ENCODE results near the gene NEIL1.
A peak's percentile ranks its signal among the peaks of the same experiment; 100 is the strongest.
"Not testable (repeated sequence)": the region's sequence is repeated elsewhere in the genome, so short reads cannot be mapped to it uniquely, and the experiment has no call there.

NEIL1 gene

DNA sequence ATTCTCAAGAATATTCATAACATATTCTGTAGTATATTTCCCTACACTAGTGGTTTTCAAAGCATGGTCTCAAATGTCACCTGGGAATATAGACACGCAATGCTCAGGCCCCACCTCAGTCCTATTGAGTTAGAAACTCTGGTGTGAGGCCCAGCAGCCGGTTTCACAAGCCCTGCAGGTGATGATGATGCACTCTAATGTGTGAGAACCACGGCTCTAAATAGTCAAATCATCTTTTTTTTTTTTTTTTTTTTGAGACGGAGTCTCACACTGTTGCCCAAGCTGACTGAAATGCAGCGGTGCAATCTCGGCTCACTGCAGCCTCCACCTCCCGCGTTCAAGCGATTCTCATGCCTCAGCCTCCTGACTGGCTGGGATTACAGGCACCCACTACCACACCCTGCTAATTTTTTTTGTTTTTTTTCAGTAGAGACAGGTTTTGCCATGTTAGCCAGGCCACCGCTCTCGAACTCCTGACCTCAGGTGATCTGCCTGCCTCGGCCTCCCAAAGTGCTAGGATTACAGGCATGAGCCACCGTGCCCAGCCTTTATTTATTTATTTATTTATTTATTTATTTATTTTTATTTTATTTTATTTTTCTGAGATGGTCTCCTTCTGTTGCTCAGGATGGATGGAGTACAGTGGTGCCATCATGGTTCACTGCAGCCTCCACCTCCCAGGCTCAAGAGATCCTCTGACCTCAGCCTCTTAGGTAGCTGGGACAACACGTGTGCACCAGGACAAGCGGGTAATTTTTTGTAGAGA lies 13.0 kb upstream of the NEIL1 start:
- DNase-seq (ENCODE audit: low read depth, low spot score): not testable (repeated sequence)

DNA sequence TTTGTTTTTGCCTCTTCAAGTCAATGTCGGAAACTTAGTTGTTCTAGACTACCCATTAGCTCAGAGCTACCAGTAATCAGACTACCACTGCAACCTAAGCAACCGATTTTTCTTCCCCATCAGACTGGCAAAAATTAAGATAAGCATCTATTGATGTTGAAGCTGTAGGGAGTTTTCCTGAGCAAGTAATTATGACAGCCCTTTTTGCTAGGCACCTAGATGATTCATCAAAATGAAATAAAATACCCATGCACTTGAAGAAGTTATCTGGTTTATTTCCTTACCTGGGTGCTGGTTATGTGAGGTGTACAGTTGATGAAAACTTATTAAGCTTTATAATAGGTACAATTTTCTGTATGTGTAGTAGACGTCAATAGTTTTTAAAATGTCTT lies 11.5 kb upstream of the NEIL1 start:
- no peak for DNase-seq (ENCODE audit: low read depth, low spot score)

GRCh38 chr15:75335705-75336355 lies 11.0 kb upstream of the NEIL1 start, which contains the start of gene COMMD4:
COMMD4 (plus strand) TSS chr15:75336063; CDS start chr15:75336090, 27 bp downstream.
- peak; percentile 75 for DNase-seq (ENCODE audit: low read depth, low spot score)

DNA sequence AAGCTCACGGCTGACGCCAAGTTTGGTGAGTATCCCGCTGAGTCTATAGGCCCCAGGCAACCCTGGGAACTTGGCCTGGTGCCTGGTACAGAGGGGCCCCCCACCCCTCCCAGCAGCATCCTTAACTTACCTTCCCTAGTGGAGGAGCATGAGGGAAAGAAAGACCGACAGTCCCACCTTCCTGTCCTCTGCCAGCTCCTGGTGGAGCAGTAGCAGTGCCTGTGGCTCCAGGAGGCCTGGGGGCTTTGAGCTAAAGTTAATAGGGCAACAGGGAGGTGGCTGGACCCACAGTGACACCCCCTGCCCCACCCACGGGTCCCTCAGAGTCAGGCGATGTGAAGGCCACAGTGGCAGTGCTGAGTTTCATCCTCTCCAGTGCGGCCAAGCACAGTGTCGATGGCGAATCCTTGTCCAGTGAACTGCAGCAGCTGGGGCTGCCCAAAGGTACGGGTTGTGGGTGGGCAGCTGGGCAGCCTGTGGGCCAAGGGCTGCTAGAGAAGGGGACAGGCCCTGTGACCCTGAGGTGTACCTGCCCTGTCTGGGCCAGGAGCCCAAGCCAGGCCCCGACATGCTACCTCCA lies 8.1 kb upstream of the NEIL1 start:
- no peak for DNase-seq (ENCODE audit: low read depth, low spot score)

GRCh38 chr15:75339531-75340240 lies 7.2 kb upstream of the NEIL1 start:
- no peak for DNase-seq (ENCODE audit: low read depth, low spot score)

GRCh38 chr15:75342221-75342620 lies 4.6 kb upstream of the NEIL1 start:
- DNase-seq (ENCODE audit: low read depth, low spot score): no peak

- not testable (repeated sequence) for DNase-seq (ENCODE audit: low read depth, low spot score)
Observed at GRCh38 chr15:75343953-75344352, 2.9 kb upstream of the NEIL1 start.

GRCh38 chr15:75347222-75348033 lies 589 bp downstream of the NEIL1 start:
- no peak for DNase-seq (ENCODE audit: low read depth, low spot score)

- no peak for DNase-seq (ENCODE audit: low read depth, low spot score)
Observed at GRCh38 chr15:75348034-75348561, 1.3 kb downstream of the NEIL1 start.

DNA sequence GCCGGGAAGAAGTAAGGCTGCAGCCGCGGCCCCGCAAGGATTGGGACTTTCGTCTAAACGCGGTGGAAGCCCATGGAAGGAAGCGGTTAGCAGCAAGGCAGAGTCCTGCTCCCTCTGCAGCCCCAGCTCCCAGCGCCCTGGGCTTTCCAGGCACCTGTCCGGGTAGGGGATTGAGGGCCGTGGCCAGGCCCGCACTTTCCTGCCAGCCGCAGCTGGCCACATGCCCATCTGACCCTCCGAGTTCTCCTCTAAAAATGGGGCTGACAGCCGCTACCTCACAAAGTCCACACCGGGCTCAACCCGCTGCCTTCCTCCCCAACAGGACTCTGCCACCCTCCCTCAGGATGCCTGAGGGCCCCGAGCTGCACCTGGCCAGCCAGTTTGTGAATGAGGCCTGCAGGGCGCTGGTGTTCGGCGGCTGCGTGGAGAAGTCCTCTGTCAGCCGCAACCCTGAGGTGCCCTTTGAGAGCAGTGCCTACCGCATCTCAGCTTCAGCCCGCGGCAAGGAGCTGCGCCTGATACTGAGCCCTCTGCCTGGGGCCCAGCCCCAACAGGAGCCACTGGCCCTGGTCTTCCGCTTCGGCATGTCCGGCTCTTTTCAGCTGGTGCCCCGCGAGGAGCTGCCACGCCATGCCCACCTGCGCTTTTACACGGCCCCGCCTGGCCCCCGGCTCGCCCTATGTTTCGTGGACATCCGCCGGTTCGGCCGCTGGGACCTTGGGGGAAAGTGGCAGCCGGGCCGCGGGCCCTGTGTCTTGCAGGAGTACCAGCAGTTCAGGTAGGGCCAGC lies 1.9 kb downstream of the NEIL1 start:
- no peak for DNase-seq (ENCODE audit: low read depth, low spot score)

- not testable (repeated sequence) for DNase-seq (ENCODE audit: low read depth, low spot score)
Observed at GRCh38 chr15:75349351-75349669, 2.5 kb downstream of the NEIL1 start.

GRCh38 chr15:75349851-75350588 lies 3.2 kb downstream of the NEIL1 start:
- DNase-seq (ENCODE audit: low read depth, low spot score): no peak

GRCh38 chr15:75350601-75351361 lies 3.9 kb downstream of the NEIL1 start:
- no peak for DNase-seq (ENCODE audit: low read depth, low spot score)

DNA sequence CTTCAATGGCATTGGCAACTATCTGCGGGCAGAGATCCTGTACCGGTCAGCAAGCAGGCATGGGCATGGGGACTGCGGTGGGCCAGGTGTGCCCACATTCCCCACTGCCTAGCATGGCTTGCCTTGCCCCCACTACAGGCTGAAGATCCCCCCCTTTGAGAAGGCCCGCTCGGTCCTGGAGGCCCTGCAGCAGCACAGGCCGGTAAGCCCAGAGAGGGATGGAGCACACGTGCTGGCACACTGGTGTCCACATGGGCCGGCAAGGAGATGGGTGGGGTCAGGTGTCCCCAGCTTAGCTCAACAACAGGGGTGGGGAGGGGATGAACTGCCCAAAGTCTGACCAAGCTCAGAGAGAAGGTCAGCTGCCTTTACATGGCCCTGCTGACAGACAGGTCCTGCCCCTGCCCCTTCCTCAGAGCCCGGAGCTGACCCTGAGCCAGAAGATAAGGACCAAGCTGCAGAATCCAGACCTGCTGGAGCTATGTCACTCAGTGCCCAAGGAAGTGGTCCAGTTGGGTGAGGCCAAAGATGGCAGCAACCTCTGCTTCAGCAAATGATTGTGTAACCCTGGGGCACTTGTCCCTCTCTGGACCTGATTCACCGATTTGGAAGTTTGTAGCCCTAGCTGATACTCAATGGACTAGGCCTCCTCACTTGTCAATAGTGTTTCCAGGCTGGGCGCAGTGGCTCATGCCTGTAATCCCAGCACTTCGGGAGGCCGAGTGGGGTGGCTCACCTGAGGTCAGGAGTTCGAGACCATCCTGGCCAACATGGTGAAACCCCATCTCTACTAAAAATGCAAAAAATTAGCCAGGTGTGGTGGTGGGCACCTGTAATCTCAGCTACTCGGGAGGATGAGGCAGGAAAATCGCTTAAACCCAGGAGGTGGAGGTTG lies 5.6 kb downstream of the NEIL1 start:
- DNase-seq (ENCODE audit: low read depth, low spot score): no peak

- DNase-seq (ENCODE audit: low read depth, low spot score): no peak
Observed at GRCh38 chr15:75353604-75354003, 6.8 kb downstream of the NEIL1 start.

DNA sequence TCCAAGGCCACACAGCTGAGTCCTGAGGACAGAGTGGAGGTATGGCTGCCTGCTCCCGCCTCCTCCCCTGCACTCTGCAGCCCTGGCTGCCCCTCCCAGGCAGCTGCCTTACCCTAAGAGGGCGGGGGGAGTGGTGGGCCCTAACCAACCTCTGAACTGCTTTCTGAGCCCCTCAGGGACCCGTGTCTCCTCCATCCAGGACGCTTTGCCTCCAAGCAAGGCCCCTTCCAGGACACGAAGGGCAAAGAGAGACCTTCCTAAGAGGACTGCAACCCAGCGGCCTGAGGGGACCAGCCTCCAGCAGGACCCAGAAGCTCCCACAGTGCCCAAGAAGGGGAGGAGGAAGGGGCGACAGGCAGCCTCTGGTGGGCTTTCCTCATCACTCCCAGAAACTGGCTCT lies 7.6 kb downstream of the NEIL1 start:
- no peak for DNase-seq (ENCODE audit: low read depth, low spot score)

- DNase-seq (ENCODE audit: low read depth, low spot score): no peak
Observed at GRCh38 chr15:75355369-75355768, 8.5 kb downstream of the NEIL1 start.

GRCh38 chr15:75356006-75356405 lies 9.2 kb downstream of the NEIL1 start:
- DNase-seq (ENCODE audit: low read depth, low spot score): no peak
